SK-N-MC (cell line): Measurements from ENCODE around the gene DGKI.

Experiments used
- FOXP2 ChIP-seq: optimal IDR thresholded peaks from 2 replicates; pipeline ENCODE3; 2011; ENCODE audit warnings: mild to moderate bottlenecking, moderate library complexity; ENCODE audit not compliant: insufficient read depth; ENCODE audit errors: extremely low read length, control extremely low read depth
- POLR2AphosphoS5 ChIP-seq: IDR thresholded peaks from 2 replicates; pipeline ENCODE4 v1.6.1; 2012; ENCODE audit warnings: mild to moderate bottlenecking, low read depth, low read length, borderline replicate concordance

- TF ChIP-seq POLR2AphosphoS5: no peak
- no peak for TF ChIP-seq FOXP2
Observed at GRCh38 chr7:137771679-137772078, 75.1 kb downstream of the DGKI start.
